Liver (tissue), 9 donors: Measurements from ENCODE around the gene SIRT2. TPM values are rescaled to one million over a fixed set of nuclear protein-coding genes. Genes with fewer than 3 reads are reported as not detected.

Source experiments
- DNase-seq: peaks from one replicate; pipeline ENCODE4 v3.0.0-alpha.2; 2017; ENCODE audit warnings: low spot score
- H3K27ac ChIP-seq, 2 donors: one replicate each; pipeline ENCODE4 v1.7.0; 2013; ENCODE audit warnings: inconsistent platforms in 2 of 2, low read length in 2 of 2, control low read depth in 1 of 2, low read depth in 1 of 2, mild to moderate bottlenecking in 1 of 2
- H3K27me3 ChIP-seq, 4 donors: one replicate each; pipeline versions ENCODE4 v1.6.1 to v1.7.0; 2013; ENCODE audit warnings: low read length in 3 of 4, inconsistent platforms in 1 of 4, mild to moderate bottlenecking in 1 of 4, moderate library complexity in 1 of 4; ENCODE audit not compliant: control insufficient read depth in 4 of 4, insufficient read depth in 4 of 4
- H3K36me3 ChIP-seq, 4 donors: one replicate each; pipeline versions ENCODE4 v1.6.1 to v1.7.0; 2013; ENCODE audit warnings: low read length in 3 of 4, mild to moderate bottlenecking in 3 of 4, low read depth in 1 of 4, moderate library complexity in 1 of 4; ENCODE audit not compliant: control insufficient read depth in 4 of 4, insufficient read depth in 3 of 4
- H3K4me1 ChIP-seq, 4 donors: one replicate each; pipeline versions ENCODE4 v1.6.1 to v1.7.0; 2013; ENCODE audit warnings: low read length in 3 of 4, mild to moderate bottlenecking in 3 of 4, moderate library complexity in 1 of 4; ENCODE audit not compliant: control insufficient read depth in 4 of 4, insufficient read depth in 4 of 4
- H3K4me3 ChIP-seq, 3 donors: one replicate each; pipeline versions ENCODE4 v1.6.1 to v1.7.0; 2013; ENCODE audit warnings: low read length in 3 of 3, control low read depth in 1 of 3, low read depth in 1 of 3, mild to moderate bottlenecking in 1 of 3
- H3K9ac ChIP-seq, 2 donors: one replicate each; pipeline ENCODE4 v1.7.0; 2013; ENCODE audit warnings: low read length in 2 of 2, mild to moderate bottlenecking in 2 of 2, moderate library complexity in 2 of 2, control low read depth in 1 of 2, low read depth in 1 of 2
- H3K9me3 ChIP-seq, 4 donors: one replicate each; pipeline versions ENCODE4 v1.6.1 to v1.7.0; 2013; ENCODE audit warnings: low read length in 3 of 4; ENCODE audit not compliant: control insufficient read depth in 4 of 4
- ATF3 ChIP-seq: IDR thresholded peaks from 2 replicates; pipeline ENCODE4 v1.6.1; 2016; ENCODE audit warnings: antibody characterized with exemption
- EGR1 ChIP-seq, 2 donors: IDR thresholded peaks; 2 replicates each; pipeline ENCODE4 v1.6.1; 2016 to 2018; ENCODE audit warnings: antibody characterized with exemption in 2 of 2, low read depth in 2 of 2
- FOXA1 ChIP-seq: IDR thresholded peaks from 2 replicates; pipeline ENCODE4 v1.6.1; 2016; ENCODE audit warnings: antibody characterized with exemption
- FOXA2 ChIP-seq: IDR thresholded peaks from 2 replicates; pipeline ENCODE4 v1.6.1; 2016; ENCODE audit warnings: antibody characterized with exemption
- HNF4A ChIP-seq, 2 donors: conservative IDR thresholded peaks; 2 replicates each; pipeline ENCODE4 v1.6.1; 2016; ENCODE audit warnings: antibody characterized with exemption in 2 of 2, mild to moderate bottlenecking in 2 of 2
- HNF4G ChIP-seq: IDR thresholded peaks from 2 replicates; pipeline ENCODE4 v1.6.1; 2016; ENCODE audit warnings: antibody characterized with exemption
- JUND ChIP-seq, 2 donors: IDR thresholded peaks; 2 replicates each; pipeline ENCODE4 v1.6.1; 2016; ENCODE audit warnings: antibody characterized with exemption in 2 of 2
- MAX ChIP-seq: IDR thresholded peaks from 2 replicates; pipeline ENCODE4 v1.6.1; 2016; ENCODE audit warnings: antibody characterized with exemption
- NR2F2 ChIP-seq: IDR thresholded peaks from 2 replicates; pipeline ENCODE4 v1.6.1; 2016; ENCODE audit warnings: antibody characterized with exemption
- RAD21 ChIP-seq, 2 donors: IDR thresholded peaks; 2 replicates each; pipeline ENCODE4 v1.6.1; 2016; ENCODE audit warnings: antibody characterized with exemption in 2 of 2, mild to moderate bottlenecking in 2 of 2
- REST ChIP-seq: IDR thresholded peaks from 2 replicates; pipeline ENCODE4 v1.6.1; 2016; ENCODE audit warnings: antibody characterized with exemption, mild to moderate bottlenecking
- RXRA ChIP-seq, 2 donors: IDR thresholded peaks; 2 replicates each; pipeline ENCODE4 v1.6.1; 2017 to 2018; ENCODE audit warnings: antibody characterized with exemption in 2 of 2, mild to moderate bottlenecking in 1 of 2
- TAF1 ChIP-seq: conservative IDR thresholded peaks from 2 replicates; pipeline ENCODE4 v1.6.1; 2016; ENCODE audit warnings: antibody characterized with exemption, mild to moderate bottlenecking
- YY1 ChIP-seq: IDR thresholded peaks from 2 replicates; pipeline ENCODE4 v1.6.1; 2016; ENCODE audit warnings: antibody characterized with exemption, mild to moderate bottlenecking
- ZBTB33 ChIP-seq: IDR thresholded peaks from 2 replicates; pipeline ENCODE4 v1.6.1; 2016; ENCODE audit warnings: antibody characterized with exemption
- WGBS: extraction: QIAGEN DNeasy Blood & Tissue Kit; methylation state at CpG from one replicate; pipeline ENCODE4 v1.1.7; 2013; 5-methylcytosine and 5-hydroxymethylcytosine counted together
- polyA plus RNA-seq, 2 donors: library from polyadenylated mRNA; stranded (reverse) in 1 of 2; unstranded in 1 of 2; fragments of 200-250 nt in 1 of 2; fragments of >200 nt in 1 of 2; fragmentation: Nextera tagmentation in 1 of 2; extraction: Ambion mirVana in 1 of 2; gene quantifications; one replicate each; pipeline versions ENCODE4 v1.2.1 to v1.2.3, GENCODE V29; 2013 to 2015
- total RNA-seq, 2 donors: library from RNA; depleted of rRNA; stranded (reverse); fragments of >200 nt; gene quantifications; one replicate each; pipeline ENCODE4 v1.2.3, GENCODE V29; 2014
- donor health status: healthy.
- donor health status: healthy.
- donor health status: healthy.
- donor health status: healthy.
- donor health status: healthy.

The SIRT2 gene
- total and polyA plus RNA-seq, 4 donors, result 21.8 to 42.2 (median 26.9) TPM

- Histone ChIP-seq H3K36me3 (peaks cover 32 to 78% (median 70%) of the 10 kb centered on the region in 4 donors), H3K4me3 (no peak overlapping the region), H3K9me3 (no peaks in the 10 kb centered on the region), H3K4me1 (peaks cover 20 to 84% (median 72%) of the 10 kb centered on the region in 4 donors), H3K27me3 (no peaks in the 10 kb centered on the region), H3K9ac (no peak overlapping the region), H3K27ac (no peak overlapping the region)
- TF ChIP-seq ATF3, result no peak
- no peak for TF ChIP-seq YY1
- TF ChIP-seq FOXA1, result no peak
- TF ChIP-seq RXRA (IDR thresholded peaks at IDR 0.05), result no peak
- TF ChIP-seq JUND (IDR thresholded peaks at IDR 0.05), result no peak
- TF ChIP-seq RAD21 (IDR thresholded peaks at IDR 0.05), result no peak
- TF ChIP-seq MAX, result no peak
- TF ChIP-seq HNF4G, result no peak
- TF ChIP-seq NR2F2, result no peak
- no peak for TF ChIP-seq HNF4A (conservative IDR thresholded peaks at IDR 0.05)
- TF ChIP-seq TAF1, result no peak
- no peak for TF ChIP-seq EGR1 (IDR thresholded peaks at IDR 0.05; ENCODE audit: low read depth in 2 of 2)
- TF ChIP-seq FOXA2, result no peak
- TF ChIP-seq ZBTB33, result no peak
- TF ChIP-seq REST, result no peak
- WGBS, result 97% methylated on average over 9 of the region's 9 CpGs
- DNase-seq, result no peak
Measured at GRCh38 chr19:38843175-38843758, 56.2 kb downstream of the SIRT2 start.

GRCh38 chr19:38842439-38843174 lies 56.8 kb downstream of the SIRT2 start:
- H3K36me3 ChIP-seq, result peaks cover 32 to 84% (median 75%) of the 10 kb centered on the region in 4 donors
- peak overlapping the region in 1 of 2 donors; percentile 4 for H3K27ac ChIP-seq
- 80% methylated on average over 17 of the region's 17 CpGs for WGBS
- no peak for DNase-seq
- no peaks in the 10 kb centered on the region for H3K9me3 ChIP-seq
- no peak overlapping the region for H3K4me3 ChIP-seq
- H3K27me3 ChIP-seq, result no peaks in the 10 kb centered on the region
- H3K9ac ChIP-seq, result no peak overlapping the region
- no peak for TF ChIP-seq RXRA (IDR thresholded peaks at IDR 0.05)
- TF ChIP-seq JUND (IDR thresholded peaks at IDR 0.05), result no peak
- no peak for TF ChIP-seq NR2F2
- peak; percentile 38 for TF ChIP-seq YY1
- TF ChIP-seq HNF4A (conservative IDR thresholded peaks at IDR 0.05), result peak in 1 of 2 donors; percentile 0
- TF ChIP-seq FOXA2, result no peak
- no peak for TF ChIP-seq REST
- H3K4me1 ChIP-seq, result peaks cover 20 to 84% (median 73%) of the 10 kb centered on the region in 4 donors
